Uterus (tissue), 4 donors: Measurements from ENCODE around the gene ADAMTS10. TPM values are rescaled to one million over a fixed set of nuclear protein-coding genes. Genes with fewer than 3 reads are reported as not detected.
"Not testable (repeated sequence)": the region's sequence is repeated elsewhere in the genome, so short reads cannot be mapped to it uniquely, and the experiment has no call there.

Experiments
- DNase-seq, 2 donors: peaks; one replicate each; pipeline ENCODE4 v3.0.0-alpha.2; 2019 to 2020
- H3K27ac ChIP-seq, 2 donors: fragments of 200-600 bp; sonication (generic); 1 replicate in 1 of 2; 2 replicates in 1 of 2; pipeline ENCODE4 v1.5.1; 2016 to 2018
- H3K27me3 ChIP-seq, 2 donors: fragments of 200-600 bp; sonication (generic); one replicate each; pipeline ENCODE4 v1.5.1; 2018 to 2019; ENCODE audit warnings: control low read depth in 1 of 2
- H3K36me3 ChIP-seq, 2 donors: fragments of 200-600 bp; sonication (generic); one replicate each; pipeline ENCODE4 v1.5.1; 2019; ENCODE audit warnings: control low read depth in 1 of 2
- H3K4me1 ChIP-seq, 2 donors: fragments of 200-600 bp; sonication (generic); one replicate each; pipeline ENCODE4 v1.5.1; 2018 to 2019; ENCODE audit warnings: control low read depth in 1 of 2
- H3K4me3 ChIP-seq, 2 donors: fragments of 200-600 bp; sonication (generic); 1 replicate in 1 of 2; 2 replicates in 1 of 2; pipeline ENCODE4 v1.5.1; 2018 to 2019; ENCODE audit warnings: mild to moderate bottlenecking in 1 of 2
- H3K9me3 ChIP-seq, 2 donors: fragments of 200-600 bp; sonication (generic); one replicate each; pipeline ENCODE4 v1.5.1; 2019; ENCODE audit warnings: control low read depth in 1 of 2
- CTCF ChIP-seq, 4 experiments: fragments of 200-600 bp in 2 of 4; fragments of 450-650 bp in 2 of 4; sonication (generic) in 2 of 4; IDR thresholded peaks; one replicate each; pipeline ENCODE4 v1.5.1; 2016 to 2019; ENCODE audit warnings: antibody characterized with exemption in 4 of 4, mild to moderate bottlenecking in 2 of 4, moderate library complexity in 1 of 4
- POLR2A ChIP-seq, 2 donors: fragments of 450-650 bp; IDR thresholded peaks; one replicate each; pipeline ENCODE4 v1.6.1; 2016; ENCODE audit warnings: antibody characterized with exemption in 2 of 2, mild to moderate bottlenecking in 1 of 2, moderate library complexity in 1 of 2
- intact Hi-C: fragments of 100-400 bp; cut with DNase I; formaldehyde crosslinking; loops from one replicate; pipeline ENCODE4 v1.15.1; 2023; ENCODE audit warnings: low total_unique reads
- total RNA-seq, 4 donors: library from RNA; depleted of rRNA in 3 of 4; stranded (reverse); fragments of >200 nt in 3 of 4; gene quantifications; one replicate each; pipeline versions ENCODE4 v1.1.0 to v1.2.4, GENCODE V29; 2014 to 2023
- donor health status: DM: yes; HTN: yes; CAD: no.

The ADAMTS10 gene
- total RNA-seq, 4 donors from 2014 or later: 13.2 to 70.4 (median 52.7) TPM

GRCh38 chr19:8629996-8630683 is 19.6 kb upstream of the ADAMTS10 start, which contains the start of gene NFILZ:
TSS of gene NFILZ (plus strand) at chr19:8630633. CDS start at chr19:8676766, 46,133 bp downstream.
- Histone ChIP-seq H3K27me3 (no peaks in the 10 kb centered on the region), H3K4me3 (no peak within 1 kb of the TSS), H3K9me3 (no peaks in the 10 kb centered on the region), H3K27ac (peak within 1 kb of the TSS; percentile 42 to 77), H3K36me3 (no peaks in the 10 kb centered on the region), H3K4me1 (no peaks in the 10 kb centered on the region)
- DNase-seq: no peak
- TF ChIP-seq CTCF (IDR thresholded peaks at IDR 0.05) (no peak), POLR2A (IDR thresholded peaks at IDR 0.05) (no peak)
- intact Hi-C loops: no loop called here

- Histone ChIP-seq H3K9me3 (no peaks in the 10 kb centered on the region), H3K27me3 (no peaks in the 10 kb centered on the region), H3K4me1 (no peaks in the 10 kb centered on the region), H3K4me3 (no peak overlapping the region), H3K36me3 (no peaks in the 10 kb centered on the region), H3K27ac (no peak overlapping the region)
- TF ChIP-seq POLR2A (IDR thresholded peaks at IDR 0.05) (no peak), CTCF (IDR thresholded peaks at IDR 0.05) (no peak)
- intact Hi-C loops: no loop called here
- no peak for DNase-seq
Observed at GRCh38 chr19:8629184-8629583, 18.7 kb upstream of the ADAMTS10 start.

- Histone ChIP-seq H3K27me3 (no peaks in the 10 kb centered on the region), H3K36me3 (no peaks in the 10 kb centered on the region), H3K9me3 (no peaks in the 10 kb centered on the region), H3K27ac (no peak overlapping the region), H3K4me1 (no peaks in the 10 kb centered on the region), H3K4me3 (no peak overlapping the region)
- TF ChIP-seq POLR2A (IDR thresholded peaks at IDR 0.05) (no peak), CTCF (IDR thresholded peaks at IDR 0.05) (no peak)
- intact Hi-C loops: no loop called here
- no peak for DNase-seq
Observed at GRCh38 chr19:8626842-8627241, 16.3 kb upstream of the ADAMTS10 start.

GRCh38 chr19:8622886-8623285 is 12.4 kb upstream of the ADAMTS10 start:
- H3K27ac ChIP-seq, intact Hi-C loops, DNase-seq, H3K4me1 ChIP-seq, H3K36me3 ChIP-seq, H3K4me3 ChIP-seq, H3K27me3 ChIP-seq, H3K9me3 ChIP-seq: not testable (repeated sequence)

- intact Hi-C loops: no loop called here
- no peak for DNase-seq
- Histone ChIP-seq H3K36me3 (no peaks in the 10 kb centered on the region), H3K27ac (no peak overlapping the region), H3K9me3 (no peaks in the 10 kb centered on the region), H3K4me3 (no peak overlapping the region), H3K27me3 (no peaks in the 10 kb centered on the region), H3K4me1 (no peaks in the 10 kb centered on the region)
- TF ChIP-seq POLR2A (IDR thresholded peaks at IDR 0.05) (no peak), CTCF (IDR thresholded peaks at IDR 0.05) (no peak)
Observed at GRCh38 chr19:8618751-8619150, 8.2 kb upstream of the ADAMTS10 start.
